ENCODE data around the gene RABGGTB.

RABGGTB gene

GRCh38 chr1:75787524-75787923 lies 1.5 kb downstream of the RABGGTB start:
- TF ChIP-seq CTCF (IDR thresholded peaks at IDR 0.05), result no peak
- peak overlapping the region; percentile 78 for H3K4me3 ChIP-seq
- peak overlapping the region; percentile 13 to 77 for H3K27ac ChIP-seq
- DNase-seq (ENCODE audit: low spot score), result no peak

GRCh38 chr1:75789988-75790387 lies 3.9 kb downstream of the RABGGTB start:
- no peak for DNase-seq (ENCODE audit: low spot score)
- H3K27ac ChIP-seq, result no peak overlapping the region
- H3K4me3 ChIP-seq, result no peak overlapping the region
- TF ChIP-seq CTCF (IDR thresholded peaks at IDR 0.05), result no peak

- no peak for TF ChIP-seq CTCF (IDR thresholded peaks at IDR 0.05)
- H3K4me3 ChIP-seq, result no peak overlapping the region
- no peak overlapping the region for H3K27ac ChIP-seq
- DNase-seq (ENCODE audit: low spot score), result no peak
Measured at GRCh38 chr1:75791022-75791421, 5.0 kb downstream of the RABGGTB start.

- H3K27ac ChIP-seq, result no peak overlapping the region
- no peak overlapping the region for H3K4me3 ChIP-seq
- no peak for DNase-seq (ENCODE audit: low spot score)
- TF ChIP-seq CTCF (IDR thresholded peaks at IDR 0.05), result no peak
Measured at GRCh38 chr1:75792091-75792490, 6.0 kb downstream of the RABGGTB start.

GRCh38 chr1:75794382-75794781 lies 8.3 kb downstream of the RABGGTB start:
- no peak overlapping the region for H3K27ac ChIP-seq
- TF ChIP-seq CTCF (IDR thresholded peaks at IDR 0.05), result no peak
- no peak overlapping the region for H3K4me3 ChIP-seq
- DNase-seq (ENCODE audit: low spot score), result no peak

- no peak overlapping the region for H3K4me3 ChIP-seq
- no peak for DNase-seq (ENCODE audit: low spot score)
- TF ChIP-seq CTCF (IDR thresholded peaks at IDR 0.05), result no peak
Measured at GRCh38 chr1:75795703-75796193, 9.7 kb downstream of the RABGGTB start.

GRCh38 chr1:75796376-75797272 lies 10.6 kb downstream of the RABGGTB start, which contains the start of gene MSH4:
Gene MSH4 (plus strand): TSS chr1:75796882. CDS start chr1:75796986, 104 bp downstream.
- Histone ChIP-seq H3K27ac (no peak within 1 kb of the TSS), H3K4me3 (no peak within 1 kb of the TSS)
- TF ChIP-seq CTCF (IDR thresholded peaks at IDR 0.05), result no peak
- DNase-seq (ENCODE audit: low spot score), result no peak

More at GRCh38 chr1:75795703-75796193, 9.7 kb downstream of the RABGGTB start:
- no peak overlapping the region for H3K27ac ChIP-seq
